ENCODE results near the gene CDC14A.
"Not testable (repeated sequence)": the region's sequence is repeated elsewhere in the genome, so short reads cannot be mapped to it uniquely, and the experiment has no call there.

CDC14A gene

DNA sequence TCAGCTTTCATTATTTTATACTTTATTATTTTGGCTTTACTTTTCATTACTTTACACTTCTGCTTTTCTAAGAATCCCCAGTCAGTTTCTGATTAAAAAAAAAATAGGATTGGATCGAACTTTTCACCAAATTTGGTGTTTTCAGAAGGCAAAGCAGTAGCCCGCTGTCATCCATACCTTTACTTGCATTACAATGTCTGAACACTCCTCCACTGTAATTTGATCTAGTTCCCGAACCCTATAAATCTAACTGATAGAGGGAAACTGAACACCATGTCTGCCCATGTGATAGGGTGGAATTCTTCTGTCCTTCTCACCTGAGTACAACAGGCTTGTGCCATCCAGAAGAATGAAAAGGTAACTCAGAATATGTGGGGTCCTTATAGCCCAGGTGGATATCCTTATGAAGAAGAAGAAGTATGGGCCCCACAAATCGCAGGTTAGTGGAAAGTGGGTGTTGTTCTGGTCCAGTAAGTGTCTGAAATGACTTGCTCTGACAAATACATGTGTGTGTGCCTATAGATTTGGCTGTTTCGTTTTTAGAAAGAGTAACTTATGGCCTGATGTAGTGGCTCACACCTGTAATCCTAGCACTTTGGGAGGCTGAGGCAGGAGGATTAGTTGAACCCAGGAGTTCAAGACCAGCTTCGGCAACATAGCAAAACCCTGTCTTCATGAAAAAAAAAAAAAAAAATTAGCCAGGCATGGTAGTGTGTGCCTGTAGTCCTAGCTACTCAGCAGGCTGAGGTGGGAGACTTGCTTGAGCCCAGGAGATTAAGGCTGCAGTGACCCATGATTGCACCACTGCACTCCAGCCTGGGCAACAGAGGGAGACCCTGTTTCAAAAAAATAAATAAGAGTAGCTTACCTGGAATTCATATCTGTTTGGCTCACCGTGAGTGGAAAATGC is 26.6 kb upstream of the CDC14A start:
- no peaks in the 10 kb centered on the region for H3K27me3 Mint-ChIP-seq (ENCODE audit: low read depth)
- no peaks in the 10 kb centered on the region for H3K9me3 Mint-ChIP-seq
- no peak overlapping the region for H3K4me3 Mint-ChIP-seq
- TF ChIP-seq, protein P1, sequence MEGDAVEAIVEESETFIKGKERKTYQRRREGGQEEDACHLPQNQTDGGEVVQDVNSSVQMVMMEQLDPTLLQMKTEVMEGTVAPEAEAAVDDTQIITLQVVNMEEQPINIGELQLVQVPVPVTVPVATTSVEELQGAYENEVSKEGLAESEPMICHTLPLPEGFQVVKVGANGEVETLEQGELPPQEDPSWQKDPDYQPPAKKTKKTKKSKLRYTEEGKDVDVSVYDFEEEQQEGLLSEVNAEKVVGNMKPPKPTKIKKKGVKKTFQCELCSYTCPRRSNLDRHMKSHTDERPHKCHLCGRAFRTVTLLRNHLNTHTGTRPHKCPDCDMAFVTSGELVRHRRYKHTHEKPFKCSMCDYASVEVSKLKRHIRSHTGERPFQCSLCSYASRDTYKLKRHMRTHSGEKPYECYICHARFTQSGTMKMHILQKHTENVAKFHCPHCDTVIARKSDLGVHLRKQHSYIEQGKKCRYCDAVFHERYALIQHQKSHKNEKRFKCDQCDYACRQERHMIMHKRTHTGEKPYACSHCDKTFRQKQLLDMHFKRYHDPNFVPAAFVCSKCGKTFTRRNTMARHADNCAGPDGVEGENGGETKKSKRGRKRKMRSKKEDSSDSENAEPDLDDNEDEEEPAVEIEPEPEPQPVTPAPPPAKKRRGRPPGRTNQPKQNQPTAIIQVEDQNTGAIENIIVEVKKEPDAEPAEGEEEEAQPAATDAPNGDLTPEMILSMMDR (IDR thresholded peaks at IDR 0.05; ENCODE audit: unreplicated experiment in 3 of 3), result no peak
- peaks cover 14% of the 10 kb centered on the region for H3K4me1 Mint-ChIP-seq
- H3K27ac Mint-ChIP-seq, result peak overlapping the region in 1 of 3 experiments; percentile 27
- H3K36me3 Mint-ChIP-seq (ENCODE audit: low read depth), result no peaks in the 10 kb centered on the region

DNA sequence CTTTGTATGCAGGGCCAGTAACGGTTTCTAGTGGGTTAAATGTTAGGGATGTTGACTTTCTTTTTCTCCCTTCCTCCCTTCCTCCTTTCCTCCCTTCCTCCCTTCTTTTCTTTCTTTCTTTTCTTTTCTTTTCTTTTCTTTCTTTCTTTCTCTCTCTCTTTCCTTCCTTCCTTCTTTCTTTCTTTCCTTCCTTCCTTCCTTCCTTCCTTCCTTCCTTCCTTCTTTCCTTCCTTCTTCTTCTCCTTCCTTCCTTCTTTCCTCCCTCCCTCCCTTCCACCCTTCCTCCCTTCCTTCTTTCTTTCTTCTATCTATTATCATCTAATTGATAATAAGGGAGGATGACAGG is 26.0 kb upstream of the CDC14A start:
- not testable (repeated sequence) for H3K9me3 Mint-ChIP-seq; H3K4me3 Mint-ChIP-seq; H3K27me3 Mint-ChIP-seq (ENCODE audit: low read depth); H3K36me3 Mint-ChIP-seq (ENCODE audit: low read depth); H3K27ac Mint-ChIP-seq
- H3K4me1 Mint-ChIP-seq, result peaks cover 14% of the 10 kb centered on the region

DNA sequence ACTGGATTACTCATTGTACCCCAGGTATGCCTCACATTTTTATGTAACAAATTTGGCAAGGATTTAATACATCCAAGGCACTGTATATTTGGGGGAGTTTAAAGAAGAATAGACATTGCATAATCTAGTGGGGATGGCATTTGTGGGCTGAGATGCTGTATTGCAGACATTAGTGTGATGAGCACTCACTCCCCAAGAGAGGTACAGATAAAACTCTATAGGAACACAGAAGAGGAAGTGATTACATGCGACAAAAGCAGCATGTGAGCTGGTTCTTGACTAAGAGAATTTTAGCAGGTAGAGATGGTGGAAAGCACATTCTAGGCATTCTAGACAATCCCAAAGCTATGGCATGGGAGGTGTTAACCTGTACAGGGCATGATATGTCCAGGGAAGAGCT is 24.2 kb upstream of the CDC14A start:
- Mint-ChIP-seq H3K4me3 (no peak overlapping the region), H3K27ac (no peak overlapping the region), H3K4me1 (peaks cover 5% of the 10 kb centered on the region), H3K9me3 (no peaks in the 10 kb centered on the region), H3K36me3 (ENCODE audit: low read depth) (no peaks in the 10 kb centered on the region), H3K27me3 (ENCODE audit: low read depth) (no peaks in the 10 kb centered on the region)
- TF ChIP-seq, protein P1 (IDR thresholded peaks at IDR 0.05; ENCODE audit: unreplicated experiment in 3 of 3), result no peak

DNA sequence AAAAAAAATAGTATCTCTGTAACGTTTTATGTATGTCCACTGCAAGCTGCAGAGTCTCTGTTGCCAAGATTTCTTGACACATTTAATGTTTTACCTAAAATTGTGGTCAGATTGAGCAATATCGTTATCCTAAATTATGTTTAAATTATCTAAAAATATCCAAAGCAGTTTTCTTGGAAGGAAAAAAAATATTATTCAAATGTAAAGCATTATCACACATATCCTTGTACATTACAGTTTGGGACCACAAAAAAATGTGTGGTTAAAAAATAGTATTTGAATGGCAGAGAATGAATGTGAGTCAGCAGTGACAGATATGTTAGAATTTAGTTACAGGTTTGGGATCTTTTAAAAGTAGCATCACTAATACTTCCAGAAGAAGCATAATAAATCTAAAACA is 21.2 kb upstream of the CDC14A start:
- H3K36me3 Mint-ChIP-seq (ENCODE audit: low read depth); H3K27me3 Mint-ChIP-seq (ENCODE audit: low read depth); H3K27ac Mint-ChIP-seq; H3K4me3 Mint-ChIP-seq; H3K9me3 Mint-ChIP-seq; H3K4me1 Mint-ChIP-seq: not testable (repeated sequence)

DNA sequence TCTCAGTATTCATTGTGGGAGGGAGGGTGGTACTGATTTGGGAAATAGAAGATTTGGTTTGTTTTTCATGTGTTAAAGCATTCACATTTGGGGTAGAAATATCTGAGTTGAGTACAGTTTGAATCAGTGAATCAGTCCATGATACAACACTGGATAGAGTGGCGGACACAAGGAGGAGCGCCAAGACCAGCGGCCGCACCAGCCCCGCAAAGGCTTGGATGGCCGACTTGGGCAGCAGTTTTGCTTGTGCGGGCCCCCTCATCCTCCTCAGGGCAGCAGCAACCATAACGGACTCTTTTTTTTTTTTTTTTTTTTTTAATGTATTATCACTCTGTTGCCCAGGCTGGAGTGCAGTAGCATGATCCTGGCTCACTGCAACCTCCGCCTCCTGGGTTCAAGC is 20.0 kb upstream of the CDC14A start:
- Mint-ChIP-seq H3K9me3 (no peaks in the 10 kb centered on the region), H3K27ac (no peak overlapping the region), H3K4me3 (no peak overlapping the region), H3K36me3 (ENCODE audit: low read depth) (no peaks in the 10 kb centered on the region), H3K4me1 (no peaks in the 10 kb centered on the region), H3K27me3 (ENCODE audit: low read depth) (peaks cover 2% of the 10 kb centered on the region)
- TF ChIP-seq, protein P1 (IDR thresholded peaks at IDR 0.05; ENCODE audit: unreplicated experiment in 3 of 3), result no peak

DNA sequence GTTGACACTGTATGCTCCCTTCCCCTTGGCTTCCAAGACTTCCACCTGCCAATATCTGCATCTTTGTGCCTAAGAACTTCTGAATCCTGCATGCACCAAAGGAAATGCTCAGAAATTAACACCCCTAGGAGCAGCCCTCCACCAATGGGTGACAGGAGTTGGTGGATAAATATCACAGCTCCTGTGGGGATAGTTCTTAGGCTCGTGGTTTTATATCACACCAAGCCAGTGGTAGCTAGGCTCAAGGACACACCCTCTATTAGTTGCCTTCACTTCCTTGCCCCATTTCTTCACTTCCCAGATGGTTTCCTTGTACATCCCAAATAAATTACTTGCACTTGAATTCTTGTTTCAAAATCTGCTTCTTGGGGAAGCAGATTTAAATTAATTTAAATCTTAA is 16.9 kb upstream of the CDC14A start:
- TF ChIP-seq, protein P1 (IDR thresholded peaks at IDR 0.05; ENCODE audit: unreplicated experiment in 3 of 3), result no peak
- H3K9me3 Mint-ChIP-seq, result no peaks in the 10 kb centered on the region
- H3K4me3 Mint-ChIP-seq, result no peak overlapping the region
- H3K36me3 Mint-ChIP-seq (ENCODE audit: low read depth), result no peaks in the 10 kb centered on the region
- peaks cover 6% of the 10 kb centered on the region for H3K27me3 Mint-ChIP-seq (ENCODE audit: low read depth)
- no peaks in the 10 kb centered on the region for H3K4me1 Mint-ChIP-seq
- no peak overlapping the region for H3K27ac Mint-ChIP-seq

DNA sequence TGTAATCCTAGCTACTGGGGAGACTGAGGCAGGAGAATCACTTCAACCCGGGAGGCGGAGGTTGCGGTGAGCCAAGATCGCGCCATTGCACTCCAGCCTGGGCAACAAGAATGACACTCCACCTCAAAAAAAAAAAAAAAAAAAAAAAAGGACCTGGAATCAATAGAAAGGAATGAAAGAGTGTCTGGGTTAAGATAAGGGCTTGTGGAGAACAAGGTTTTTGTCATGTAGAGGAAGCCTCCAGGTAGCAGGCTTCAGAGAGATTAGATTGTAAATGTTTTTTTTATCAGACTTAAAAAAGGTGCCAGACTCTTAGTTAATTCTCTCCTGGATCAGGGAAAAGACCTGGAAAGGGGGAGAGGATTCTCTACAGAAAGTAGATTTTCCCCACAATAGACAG is 14.4 kb upstream of the CDC14A start:
- H3K27me3 Mint-ChIP-seq (ENCODE audit: low read depth); H3K27ac Mint-ChIP-seq; H3K36me3 Mint-ChIP-seq (ENCODE audit: low read depth); H3K4me1 Mint-ChIP-seq; H3K9me3 Mint-ChIP-seq; H3K4me3 Mint-ChIP-seq: not testable (repeated sequence)

DNA sequence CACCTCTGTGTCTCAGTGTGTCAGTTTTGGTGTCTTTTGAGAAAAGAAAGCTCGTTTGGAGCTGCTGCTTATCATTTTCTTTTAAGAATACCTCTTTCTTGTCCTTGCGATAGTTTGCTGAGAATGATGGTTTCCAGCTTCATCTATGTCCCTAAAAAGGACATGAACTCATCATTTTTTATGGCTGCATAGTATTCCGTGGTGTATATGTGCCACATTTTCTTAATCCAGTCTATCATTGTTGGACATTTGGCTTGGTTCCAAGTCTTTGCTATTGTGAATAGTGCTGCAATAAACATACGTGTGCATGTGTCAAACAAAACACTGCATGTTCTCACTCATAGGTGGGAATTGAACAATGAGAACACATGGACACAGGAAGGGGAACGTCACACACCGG is 12.6 kb upstream of the CDC14A start:
- not testable (repeated sequence) for H3K27me3 Mint-ChIP-seq (ENCODE audit: low read depth); H3K4me3 Mint-ChIP-seq; H3K9me3 Mint-ChIP-seq; H3K27ac Mint-ChIP-seq; H3K36me3 Mint-ChIP-seq (ENCODE audit: low read depth); H3K4me1 Mint-ChIP-seq

Measured in nephron (organoid).